ENCODE measurements around the gene RASSF3.

DNA sequence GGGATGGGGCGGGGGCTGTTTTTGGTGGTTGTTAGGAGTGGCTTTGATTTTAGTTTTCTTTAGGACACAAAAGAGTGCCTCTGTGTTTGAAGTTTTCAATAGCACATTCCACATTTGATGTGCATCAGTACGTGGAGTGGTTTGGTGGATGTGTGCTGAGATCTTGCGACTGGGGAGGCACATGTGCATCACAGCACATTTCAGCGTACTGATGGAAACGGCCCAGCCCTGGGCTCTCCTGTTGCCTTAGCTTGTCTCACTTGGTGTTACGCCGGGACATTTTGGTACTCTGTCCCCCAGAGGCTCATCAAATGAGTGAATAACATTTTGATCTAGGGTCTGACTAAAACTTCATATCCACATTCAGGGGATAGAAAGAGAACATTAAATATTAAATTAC is 78.4 kb downstream of the RASSF3 start:
- TF ChIP-seq, protein P1, sequence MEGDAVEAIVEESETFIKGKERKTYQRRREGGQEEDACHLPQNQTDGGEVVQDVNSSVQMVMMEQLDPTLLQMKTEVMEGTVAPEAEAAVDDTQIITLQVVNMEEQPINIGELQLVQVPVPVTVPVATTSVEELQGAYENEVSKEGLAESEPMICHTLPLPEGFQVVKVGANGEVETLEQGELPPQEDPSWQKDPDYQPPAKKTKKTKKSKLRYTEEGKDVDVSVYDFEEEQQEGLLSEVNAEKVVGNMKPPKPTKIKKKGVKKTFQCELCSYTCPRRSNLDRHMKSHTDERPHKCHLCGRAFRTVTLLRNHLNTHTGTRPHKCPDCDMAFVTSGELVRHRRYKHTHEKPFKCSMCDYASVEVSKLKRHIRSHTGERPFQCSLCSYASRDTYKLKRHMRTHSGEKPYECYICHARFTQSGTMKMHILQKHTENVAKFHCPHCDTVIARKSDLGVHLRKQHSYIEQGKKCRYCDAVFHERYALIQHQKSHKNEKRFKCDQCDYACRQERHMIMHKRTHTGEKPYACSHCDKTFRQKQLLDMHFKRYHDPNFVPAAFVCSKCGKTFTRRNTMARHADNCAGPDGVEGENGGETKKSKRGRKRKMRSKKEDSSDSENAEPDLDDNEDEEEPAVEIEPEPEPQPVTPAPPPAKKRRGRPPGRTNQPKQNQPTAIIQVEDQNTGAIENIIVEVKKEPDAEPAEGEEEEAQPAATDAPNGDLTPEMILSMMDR (IDR thresholded peaks at IDR 0.05) = no peak
- no peak for TF ChIP-seq POLR2A (IDR thresholded peaks at IDR 0.05)
- TF ChIP-seq POLR2AphosphoS5 (IDR thresholded peaks at IDR 0.05; ENCODE audit: insufficient read depth in 1 of 2, low read depth in 1 of 2) = no peak
